ENCODE results near the gene PARP9. TPM values are rescaled to one million over a fixed set of nuclear protein-coding genes. Genes with fewer than 3 reads are reported as not detected.

Gene PARP9
- total and polyA plus RNA-seq, 2 of the 8 experiments (the other 6 are each of a cell fraction or from before 2014, with no cell fraction given): 3.7 to 4.5 TPM

DNA sequence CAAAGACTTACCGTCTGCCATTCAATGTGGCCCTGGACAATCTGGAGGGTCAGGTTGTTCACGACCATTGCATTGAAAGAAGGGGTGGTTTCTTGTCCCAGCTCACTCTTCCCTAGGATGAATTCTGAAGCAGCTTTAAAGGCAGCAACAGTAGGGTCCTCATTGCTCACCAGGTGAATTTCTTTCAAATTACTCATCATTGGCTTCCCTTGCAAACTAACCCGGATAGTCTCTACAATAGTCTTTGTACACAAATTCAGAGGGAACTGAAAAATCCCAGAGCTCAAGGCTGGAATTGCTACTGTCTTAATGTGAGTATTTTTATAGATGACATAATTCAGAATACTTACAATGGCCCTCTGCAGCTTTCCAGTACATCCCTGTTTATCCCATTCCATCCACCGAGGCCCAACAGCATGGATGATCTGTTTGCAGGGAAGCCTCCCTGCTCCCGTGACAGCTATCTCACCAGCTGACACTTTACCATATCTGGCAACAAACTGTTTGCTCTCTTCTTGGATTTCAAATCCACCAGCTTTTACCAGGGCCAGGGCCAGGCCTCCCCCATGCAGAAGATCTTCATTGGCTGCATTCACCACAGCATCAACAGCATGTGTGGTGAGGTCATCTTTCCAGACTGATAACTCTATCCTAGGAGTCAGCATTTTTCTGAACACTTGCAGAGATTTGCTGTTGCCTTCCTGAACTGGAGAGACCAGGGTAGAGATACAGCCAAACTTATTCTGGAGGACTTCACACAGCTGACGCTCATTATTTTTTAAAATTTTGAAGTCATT lies 8.6 kb downstream of the PARP9 start (continued):
- TF ChIP-seq, protein P1, sequence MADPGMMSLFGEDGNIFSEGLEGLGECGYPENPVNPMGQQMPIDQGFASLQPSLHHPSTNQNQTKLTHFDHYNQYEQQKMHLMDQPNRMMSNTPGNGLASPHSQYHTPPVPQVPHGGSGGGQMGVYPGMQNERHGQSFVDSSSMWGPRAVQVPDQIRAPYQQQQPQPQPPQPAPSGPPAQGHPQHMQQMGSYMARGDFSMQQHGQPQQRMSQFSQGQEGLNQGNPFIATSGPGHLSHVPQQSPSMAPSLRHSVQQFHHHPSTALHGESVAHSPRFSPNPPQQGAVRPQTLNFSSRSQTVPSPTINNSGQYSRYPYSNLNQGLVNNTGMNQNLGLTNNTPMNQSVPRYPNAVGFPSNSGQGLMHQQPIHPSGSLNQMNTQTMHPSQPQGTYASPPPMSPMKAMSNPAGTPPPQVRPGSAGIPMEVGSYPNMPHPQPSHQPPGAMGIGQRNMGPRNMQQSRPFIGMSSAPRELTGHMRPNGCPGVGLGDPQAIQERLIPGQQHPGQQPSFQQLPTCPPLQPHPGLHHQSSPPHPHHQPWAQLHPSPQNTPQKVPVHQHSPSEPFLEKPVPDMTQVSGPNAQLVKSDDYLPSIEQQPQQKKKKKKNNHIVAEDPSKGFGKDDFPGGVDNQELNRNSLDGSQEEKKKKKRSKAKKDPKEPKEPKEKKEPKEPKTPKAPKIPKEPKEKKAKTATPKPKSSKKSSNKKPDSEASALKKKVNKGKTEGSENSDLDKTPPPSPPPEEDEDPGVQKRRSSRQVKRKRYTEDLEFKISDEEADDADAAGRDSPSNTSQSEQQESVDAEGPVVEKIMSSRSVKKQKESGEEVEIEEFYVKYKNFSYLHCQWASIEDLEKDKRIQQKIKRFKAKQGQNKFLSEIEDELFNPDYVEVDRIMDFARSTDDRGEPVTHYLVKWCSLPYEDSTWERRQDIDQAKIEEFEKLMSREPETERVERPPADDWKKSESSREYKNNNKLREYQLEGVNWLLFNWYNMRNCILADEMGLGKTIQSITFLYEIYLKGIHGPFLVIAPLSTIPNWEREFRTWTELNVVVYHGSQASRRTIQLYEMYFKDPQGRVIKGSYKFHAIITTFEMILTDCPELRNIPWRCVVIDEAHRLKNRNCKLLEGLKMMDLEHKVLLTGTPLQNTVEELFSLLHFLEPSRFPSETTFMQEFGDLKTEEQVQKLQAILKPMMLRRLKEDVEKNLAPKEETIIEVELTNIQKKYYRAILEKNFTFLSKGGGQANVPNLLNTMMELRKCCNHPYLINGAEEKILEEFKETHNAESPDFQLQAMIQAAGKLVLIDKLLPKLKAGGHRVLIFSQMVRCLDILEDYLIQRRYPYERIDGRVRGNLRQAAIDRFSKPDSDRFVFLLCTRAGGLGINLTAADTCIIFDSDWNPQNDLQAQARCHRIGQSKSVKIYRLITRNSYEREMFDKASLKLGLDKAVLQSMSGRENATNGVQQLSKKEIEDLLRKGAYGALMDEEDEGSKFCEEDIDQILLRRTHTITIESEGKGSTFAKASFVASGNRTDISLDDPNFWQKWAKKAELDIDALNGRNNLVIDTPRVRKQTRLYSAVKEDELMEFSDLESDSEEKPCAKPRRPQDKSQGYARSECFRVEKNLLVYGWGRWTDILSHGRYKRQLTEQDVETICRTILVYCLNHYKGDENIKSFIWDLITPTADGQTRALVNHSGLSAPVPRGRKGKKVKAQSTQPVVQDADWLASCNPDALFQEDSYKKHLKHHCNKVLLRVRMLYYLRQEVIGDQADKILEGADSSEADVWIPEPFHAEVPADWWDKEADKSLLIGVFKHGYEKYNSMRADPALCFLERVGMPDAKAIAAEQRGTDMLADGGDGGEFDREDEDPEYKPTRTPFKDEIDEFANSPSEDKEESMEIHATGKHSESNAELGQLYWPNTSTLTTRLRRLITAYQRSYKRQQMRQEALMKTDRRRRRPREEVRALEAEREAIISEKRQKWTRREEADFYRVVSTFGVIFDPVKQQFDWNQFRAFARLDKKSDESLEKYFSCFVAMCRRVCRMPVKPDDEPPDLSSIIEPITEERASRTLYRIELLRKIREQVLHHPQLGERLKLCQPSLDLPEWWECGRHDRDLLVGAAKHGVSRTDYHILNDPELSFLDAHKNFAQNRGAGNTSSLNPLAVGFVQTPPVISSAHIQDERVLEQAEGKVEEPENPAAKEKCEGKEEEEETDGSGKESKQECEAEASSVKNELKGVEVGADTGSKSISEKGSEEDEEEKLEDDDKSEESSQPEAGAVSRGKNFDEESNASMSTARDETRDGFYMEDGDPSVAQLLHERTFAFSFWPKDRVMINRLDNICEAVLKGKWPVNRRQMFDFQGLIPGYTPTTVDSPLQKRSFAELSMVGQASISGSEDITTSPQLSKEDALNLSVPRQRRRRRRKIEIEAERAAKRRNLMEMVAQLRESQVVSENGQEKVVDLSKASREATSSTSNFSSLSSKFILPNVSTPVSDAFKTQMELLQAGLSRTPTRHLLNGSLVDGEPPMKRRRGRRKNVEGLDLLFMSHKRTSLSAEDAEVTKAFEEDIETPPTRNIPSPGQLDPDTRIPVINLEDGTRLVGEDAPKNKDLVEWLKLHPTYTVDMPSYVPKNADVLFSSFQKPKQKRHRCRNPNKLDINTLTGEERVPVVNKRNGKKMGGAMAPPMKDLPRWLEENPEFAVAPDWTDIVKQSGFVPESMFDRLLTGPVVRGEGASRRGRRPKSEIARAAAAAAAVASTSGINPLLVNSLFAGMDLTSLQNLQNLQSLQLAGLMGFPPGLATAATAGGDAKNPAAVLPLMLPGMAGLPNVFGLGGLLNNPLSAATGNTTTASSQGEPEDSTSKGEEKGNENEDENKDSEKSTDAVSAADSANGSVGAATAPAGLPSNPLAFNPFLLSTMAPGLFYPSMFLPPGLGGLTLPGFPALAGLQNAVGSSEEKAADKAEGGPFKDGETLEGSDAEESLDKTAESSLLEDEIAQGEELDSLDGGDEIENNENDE (IDR thresholded peaks at IDR 0.05; ENCODE audit: insufficient replicate concordance, low read length): no peak
- TF ChIP-seq CHD1 (IDR thresholded peaks at IDR 0.05; ENCODE audit: low read depth, low read length) (no peak), RBBP5 (IDR thresholded peaks at IDR 0.05; ENCODE audit: borderline replicate concordance, low read depth, low read length) (no peak), EZH2 (IDR thresholded peaks at IDR 0.05; ENCODE audit: low read depth, low read length, severe bottlenecking) (no peak), KDM1A (IDR thresholded peaks at IDR 0.05; ENCODE audit: borderline replicate concordance, low read length) (no peak), BCL11A (IDR thresholded peaks at IDR 0.05; ENCODE audit: low read depth in 2 of 2, low read length in 2 of 2) (no peak), ASH2L (IDR thresholded peaks at IDR 0.05; ENCODE audit: low read length) (no peak)
